NCI-H82 treated with DMSO at 0.1 percent for 48 hours (cell line): ENCODE data around the gene LRRFIP1.
"Not testable (repeated sequence)": the region's sequence is repeated elsewhere in the genome, so short reads cannot be mapped to it uniquely, and the experiment has no call there.

Experiments
- DNase-seq: peaks from one replicate; lab custom pipeline; 2025; ENCODE audit not compliant: unreplicated experiment; lab: John Stamatoyannopoulos, UW

Gene LRRFIP1, protein sequence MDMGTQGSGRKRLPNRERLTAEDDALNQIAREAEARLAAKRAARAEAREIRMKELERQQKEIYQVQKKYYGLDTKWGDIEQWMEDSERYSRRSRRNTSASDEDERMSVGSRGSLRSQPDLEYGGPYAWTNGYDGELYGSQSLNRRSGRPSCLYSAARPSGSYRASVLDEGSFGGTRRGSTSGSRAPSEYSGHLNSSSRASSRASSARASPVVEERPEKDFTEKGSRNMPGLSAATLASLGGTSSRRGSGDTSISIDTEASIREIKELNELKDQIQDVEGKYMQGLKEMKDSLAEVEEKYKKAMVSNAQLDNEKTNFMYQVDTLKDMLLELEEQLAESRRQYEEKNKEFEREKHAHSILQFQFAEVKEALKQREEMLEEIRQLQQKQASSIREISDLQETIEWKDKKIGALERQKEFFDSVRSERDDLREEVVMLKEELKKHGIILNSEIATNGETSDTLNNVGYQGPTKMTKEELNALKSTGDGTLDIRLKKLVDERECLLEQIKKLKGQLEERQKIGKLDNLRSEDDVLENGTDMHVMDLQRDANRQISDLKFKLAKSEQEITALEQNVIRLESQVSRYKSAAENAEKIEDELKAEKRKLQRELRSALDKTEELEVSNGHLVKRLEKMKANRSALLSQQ

DNA sequence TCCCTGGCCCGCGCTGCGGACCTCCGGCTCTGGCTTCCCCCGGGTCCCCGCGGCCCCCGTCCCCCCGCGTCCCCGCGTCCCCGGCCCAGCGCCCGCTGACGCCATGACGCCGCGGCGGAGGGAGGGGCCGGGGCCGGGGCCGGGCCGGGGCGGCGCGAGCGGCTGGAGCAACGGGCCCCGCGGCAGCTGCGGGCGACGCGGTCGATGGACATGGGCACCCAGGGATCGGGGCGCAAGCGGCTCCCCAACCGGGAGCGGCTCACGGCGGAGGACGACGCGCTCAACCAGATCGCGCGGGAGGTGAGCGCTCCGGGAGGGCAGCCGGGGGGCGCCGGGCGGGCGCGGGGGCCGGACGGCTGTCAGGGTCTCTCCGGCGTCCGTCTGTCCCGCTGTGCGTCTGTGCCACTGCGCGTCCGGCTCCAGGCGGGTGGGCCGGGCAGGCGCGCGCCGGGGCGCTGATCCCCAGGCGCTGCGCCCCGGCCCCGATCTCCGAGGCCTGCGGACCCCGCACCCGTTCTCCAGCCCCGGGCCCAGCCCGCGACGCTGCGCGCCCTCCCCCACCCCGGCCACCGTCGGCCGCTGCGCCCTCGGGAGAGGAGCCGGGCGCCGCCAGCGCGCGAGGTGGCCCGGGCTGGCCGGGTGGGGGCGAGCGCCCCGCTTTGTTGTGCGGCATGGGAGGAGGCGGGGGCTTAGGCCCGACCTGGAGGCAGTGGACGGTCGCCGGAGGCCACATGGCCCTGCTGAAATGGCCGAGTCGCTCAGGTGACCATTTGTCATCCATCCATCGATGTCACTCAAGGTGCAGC, at the start of gene LRRFIP1:
Gene LRRFIP1, plus strand, starts transcription at position 147 of the 806 bp plus-strand sequence. Its CDS starts 58 bp downstream, at position 205.
- no peak for DNase-seq

DNA sequence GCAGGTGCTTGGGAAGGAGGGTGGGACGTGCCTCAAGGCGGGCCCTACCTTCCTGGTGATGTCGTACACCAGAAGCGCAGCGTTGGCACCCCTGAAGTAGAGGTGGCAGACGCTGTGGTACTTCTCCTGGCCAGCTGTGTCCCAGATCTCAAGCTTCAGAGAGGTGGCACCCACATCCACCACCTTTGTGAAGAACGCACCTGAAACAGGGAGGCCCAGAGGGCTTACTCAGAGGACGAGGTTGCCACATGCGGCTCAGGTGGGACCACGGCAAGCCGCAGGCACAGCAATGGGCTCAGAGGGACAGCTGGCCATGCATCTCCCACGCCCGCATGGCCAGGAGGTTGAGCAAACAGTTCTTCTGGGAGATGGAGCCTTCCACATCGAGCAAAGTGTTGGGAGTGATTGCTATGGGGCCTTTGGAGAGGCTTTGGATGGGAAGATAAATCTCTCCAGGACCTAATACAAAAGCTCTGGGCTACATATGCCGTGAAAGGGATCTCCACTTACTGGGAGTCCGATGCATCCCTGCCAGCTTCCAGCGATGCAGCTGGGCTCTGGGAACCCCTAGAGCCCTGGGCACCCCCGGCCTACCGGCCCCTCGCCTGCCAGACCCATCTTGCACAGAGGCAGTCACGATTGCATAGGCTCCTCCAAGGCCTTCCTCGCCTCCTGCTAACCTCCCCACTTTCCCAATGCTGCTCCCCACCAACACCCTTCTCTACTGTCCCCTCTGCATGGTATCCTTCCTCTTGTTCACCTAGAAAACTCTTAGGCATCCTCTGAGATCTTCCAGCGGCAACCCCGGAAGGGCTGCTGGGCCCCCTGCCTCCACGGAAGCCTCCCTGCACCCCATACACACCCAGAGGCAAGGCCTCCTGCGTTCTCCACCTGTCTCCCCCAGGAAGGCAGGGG, 49.2 kb upstream of the LRRFIP1 start:
- no peak for DNase-seq

DNA sequence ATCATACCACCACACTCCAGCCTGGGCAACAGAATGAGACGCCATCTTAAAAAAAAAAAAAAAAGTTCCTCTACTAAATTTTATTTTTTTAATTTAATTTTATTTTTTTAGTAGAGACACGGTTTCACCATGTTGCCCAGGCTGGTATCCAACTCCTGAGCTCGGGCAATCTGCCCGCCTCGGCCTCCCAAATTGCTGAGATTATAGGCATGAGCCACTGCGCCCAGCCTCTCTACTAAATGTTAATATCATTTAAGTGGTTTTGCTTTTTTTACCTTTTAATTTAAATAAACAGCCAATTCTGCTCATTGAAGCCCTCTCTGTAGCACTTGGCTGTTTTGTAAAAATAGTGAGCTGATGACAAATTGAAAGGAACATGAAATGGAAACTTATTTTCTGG, 46.1 kb upstream of the LRRFIP1 start:
- DNase-seq: no peak

DNA sequence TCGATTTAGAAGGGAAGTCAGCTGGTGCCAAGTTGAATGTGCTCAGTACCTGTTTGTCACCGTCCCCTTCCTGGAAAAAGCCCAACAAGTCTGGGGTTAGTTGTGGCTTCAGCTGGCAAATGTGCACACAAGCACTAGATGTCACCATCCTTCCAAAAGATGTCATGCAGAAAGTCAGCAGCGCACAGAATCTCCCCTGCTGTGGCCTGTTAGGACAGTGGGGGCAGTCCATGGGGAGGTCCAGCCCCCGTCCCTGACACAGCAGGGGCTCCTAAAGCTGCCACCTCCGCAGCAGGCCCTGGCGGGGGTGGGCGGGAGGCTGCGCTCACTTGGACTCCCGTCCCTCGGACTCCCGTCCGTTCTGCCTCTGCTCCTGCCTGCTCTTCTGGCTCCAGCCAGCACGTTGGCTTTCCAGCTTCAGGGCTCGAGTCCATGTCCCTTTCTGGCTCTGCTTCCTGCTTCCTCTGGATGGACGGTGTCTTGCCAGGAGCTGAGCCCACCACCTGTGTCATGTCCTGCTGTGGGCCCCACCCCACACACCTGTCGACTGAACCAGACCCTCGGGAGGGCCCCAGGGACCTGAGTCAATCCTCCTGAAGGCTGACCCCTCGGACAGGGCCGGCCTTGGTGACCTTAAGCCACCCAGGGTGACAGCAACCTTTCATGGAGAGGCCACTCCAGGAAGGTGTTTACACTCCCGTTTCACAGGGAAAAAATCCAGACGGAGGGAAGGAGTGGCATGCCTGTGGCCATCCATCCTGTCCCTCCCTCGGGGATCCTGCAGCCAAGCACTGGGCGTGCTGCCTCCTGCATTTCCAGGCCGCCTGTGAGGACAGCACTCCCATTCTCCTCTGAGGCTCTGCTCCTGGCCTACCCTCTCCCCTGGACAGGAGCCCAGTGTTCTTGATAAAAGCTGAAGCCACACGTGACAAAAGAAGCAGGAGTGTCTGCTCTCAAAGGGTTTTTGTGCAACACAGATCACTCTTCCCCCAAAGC, 45.3 kb upstream of the LRRFIP1 start:
- DNase-seq: peak; percentile 27

DNA sequence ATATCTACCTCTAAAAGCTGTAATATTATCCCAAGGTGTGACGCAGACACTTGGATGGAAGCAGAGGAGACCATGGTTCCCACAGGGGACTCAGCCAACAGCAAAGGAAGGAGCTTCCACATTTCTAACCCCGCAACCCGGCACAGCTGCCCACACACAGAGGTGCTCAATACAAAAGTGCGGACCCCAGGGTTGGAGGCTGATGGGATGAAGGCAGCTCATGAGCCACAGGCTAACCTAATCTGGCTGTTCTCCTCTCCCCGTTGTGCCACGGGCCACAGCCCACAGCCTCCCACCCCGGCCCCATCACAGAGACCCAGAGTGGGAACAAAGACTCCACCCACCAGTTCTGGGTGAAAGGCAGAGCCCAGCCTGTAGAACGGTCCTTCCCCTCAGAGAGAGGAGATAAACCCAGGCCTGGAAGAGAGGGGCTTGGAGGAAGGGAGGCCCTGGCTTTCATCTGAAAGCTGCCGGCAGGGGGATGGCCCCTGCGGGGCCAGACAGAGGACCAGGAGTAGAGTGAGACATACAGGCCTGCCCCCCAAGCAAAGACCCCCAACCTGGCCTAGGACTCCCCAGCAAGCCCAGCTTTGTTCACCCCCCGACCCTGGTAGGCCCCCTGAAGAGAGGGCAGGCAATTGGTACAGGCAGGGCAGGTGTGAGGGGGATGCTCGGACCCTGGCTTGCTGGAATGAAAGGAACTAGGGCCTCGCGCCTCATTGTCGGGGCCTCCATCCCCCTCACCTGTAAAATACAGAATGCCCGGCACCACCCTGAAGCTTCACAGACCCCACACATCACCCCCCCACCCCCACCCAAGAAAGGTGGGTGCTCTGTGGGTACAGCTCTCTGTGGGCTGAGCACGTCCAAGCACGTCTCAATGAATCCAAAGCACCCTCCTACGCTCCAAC, 43.7 kb upstream of the LRRFIP1 start:
- DNase-seq: no peak

DNA sequence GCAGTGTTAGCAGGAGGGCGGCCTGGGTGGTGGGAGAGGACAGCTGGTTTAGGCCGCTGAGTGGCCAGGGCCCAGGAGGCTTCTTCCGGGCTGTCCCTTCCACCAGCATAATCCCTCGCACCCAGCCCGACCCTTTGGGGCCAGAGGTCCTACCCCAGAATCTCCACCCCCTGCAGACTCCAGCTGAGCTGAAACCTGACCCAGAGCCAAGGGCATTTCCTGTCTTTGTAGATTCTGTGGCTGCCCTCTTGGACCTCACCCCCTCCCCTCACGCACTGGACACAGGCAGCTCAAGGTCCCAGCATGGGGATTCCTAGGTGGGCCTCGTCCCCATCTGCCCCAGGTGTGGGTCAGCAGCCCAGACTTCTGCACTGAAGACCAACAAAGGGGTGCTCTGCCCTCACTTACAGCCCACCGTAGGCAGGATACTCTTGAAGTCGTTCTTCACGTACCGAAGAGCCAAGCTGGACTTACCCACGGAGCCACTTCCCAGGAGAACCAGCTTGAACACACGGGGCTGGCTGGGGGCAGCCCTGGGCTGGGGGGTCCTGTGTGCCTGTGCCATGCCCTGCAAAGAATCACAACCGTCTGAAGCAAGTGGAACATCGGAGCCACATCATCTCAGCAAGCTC, 41.7 kb upstream of the LRRFIP1 start:
- no peak for DNase-seq

DNA sequence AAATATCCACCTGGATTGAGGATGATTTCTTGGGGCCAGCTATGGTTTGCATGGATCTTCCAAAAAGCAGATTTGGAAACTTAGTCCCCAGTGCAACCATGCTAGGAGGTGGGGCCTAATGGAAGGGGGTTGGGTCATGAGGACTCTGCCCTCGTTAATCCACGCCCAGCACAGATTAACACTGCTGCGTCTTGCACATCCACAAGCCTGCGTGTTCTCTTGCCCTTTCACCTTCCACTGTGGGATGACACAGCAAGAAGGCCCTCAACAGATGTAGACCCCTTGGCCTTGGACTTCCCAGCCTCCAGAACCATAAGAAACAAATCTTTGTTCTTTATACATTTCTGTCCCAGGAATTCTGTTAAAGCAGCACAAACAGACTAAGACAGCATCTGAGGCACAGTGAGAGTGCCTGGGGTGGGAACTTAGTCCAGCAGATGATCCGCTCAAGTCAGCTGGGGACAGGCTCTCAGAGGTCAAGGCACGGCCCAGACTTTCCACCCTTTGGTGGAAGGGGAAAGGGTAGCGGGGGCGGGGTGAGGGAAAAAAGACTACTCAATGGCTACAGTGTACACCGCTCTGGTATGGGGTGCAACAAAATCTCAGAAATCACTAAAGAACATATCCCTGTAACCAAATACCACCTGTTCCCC, 39.2 kb upstream of the LRRFIP1 start:
- no peak for DNase-seq

DNA sequence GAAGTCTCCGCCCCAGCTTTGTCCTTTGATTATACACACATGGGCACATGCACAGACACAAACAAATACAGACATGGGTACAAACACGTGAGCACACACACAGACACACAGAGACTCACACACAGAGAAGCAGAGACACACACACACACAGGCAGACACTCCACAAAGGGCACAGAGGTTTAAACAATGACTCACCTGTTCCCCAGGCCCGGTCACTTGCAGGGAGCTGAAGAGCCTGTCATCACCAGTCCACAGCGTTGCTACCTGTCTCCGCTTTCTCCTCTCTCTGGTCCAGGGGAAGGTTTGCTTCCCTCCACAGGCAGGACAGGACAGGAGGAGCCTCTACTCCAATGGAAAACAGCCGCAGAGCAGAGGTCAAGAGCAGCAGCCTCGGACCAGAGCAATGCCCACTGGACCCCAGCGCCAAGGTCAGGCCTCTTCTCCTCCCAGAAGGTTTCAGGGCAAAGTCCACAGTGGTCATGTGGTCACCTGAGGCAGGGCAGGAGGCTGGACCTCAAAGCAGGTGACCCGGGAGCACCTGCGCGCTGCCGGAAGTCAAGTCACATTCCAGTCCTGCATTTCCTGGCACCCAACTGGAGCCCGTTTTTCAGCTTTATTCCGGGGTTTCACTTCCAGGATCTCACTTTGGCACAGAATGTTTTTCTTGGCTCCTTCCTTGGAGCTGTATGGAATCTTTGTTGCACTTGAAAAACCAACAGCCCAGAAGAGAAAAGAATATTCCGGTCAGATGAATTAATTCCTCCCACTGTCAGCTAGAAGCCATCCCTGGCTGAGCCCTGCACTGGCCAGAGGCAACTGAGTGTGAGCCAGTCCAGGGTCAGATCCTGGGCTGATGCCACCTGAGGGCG, 36.9 kb upstream of the LRRFIP1 start, which contains the start of gene RAB17:
Gene RAB17, minus strand, starts transcription at position 463 of the 869 bp plus-strand sequence. CDS start 4,580 bp downstream, outside the sequence.
- no peak for DNase-seq

DNA sequence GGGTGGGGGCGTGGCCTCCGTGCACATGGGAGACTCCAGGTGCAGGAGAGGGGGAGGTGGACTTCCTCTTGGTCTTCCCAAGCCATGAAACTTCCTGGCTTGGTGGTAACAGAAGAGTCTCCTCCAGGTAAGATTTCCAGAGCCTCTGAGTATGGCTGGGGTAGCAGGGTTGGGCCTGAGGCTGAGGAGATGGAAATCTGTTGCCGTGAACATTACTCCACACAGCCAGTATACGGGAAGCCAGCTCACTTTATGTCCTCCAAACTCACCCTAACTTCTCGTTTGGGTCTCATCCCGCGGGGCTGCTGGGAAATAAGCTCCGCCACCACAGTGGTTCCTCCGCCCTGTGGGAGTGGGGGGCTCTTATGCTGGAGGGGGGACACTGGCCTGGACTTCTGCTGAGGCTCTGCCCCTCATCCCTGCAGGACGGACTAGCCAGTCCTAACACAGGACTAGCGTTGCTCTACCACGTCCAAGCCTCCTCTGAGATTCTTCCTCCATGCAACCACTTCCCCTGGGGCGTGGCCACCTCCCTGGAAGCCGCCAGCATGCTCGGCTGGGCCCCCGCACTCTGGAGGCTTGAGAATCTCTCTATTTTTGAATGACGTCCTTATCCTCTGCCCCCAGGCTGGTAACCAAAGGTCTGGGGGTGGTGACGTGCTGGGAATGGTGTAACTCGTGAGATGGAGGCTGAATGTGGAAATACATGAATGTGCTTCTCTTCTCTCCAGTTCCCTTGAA, 36.1 kb upstream of the LRRFIP1 start:
- no peak for DNase-seq

DNA sequence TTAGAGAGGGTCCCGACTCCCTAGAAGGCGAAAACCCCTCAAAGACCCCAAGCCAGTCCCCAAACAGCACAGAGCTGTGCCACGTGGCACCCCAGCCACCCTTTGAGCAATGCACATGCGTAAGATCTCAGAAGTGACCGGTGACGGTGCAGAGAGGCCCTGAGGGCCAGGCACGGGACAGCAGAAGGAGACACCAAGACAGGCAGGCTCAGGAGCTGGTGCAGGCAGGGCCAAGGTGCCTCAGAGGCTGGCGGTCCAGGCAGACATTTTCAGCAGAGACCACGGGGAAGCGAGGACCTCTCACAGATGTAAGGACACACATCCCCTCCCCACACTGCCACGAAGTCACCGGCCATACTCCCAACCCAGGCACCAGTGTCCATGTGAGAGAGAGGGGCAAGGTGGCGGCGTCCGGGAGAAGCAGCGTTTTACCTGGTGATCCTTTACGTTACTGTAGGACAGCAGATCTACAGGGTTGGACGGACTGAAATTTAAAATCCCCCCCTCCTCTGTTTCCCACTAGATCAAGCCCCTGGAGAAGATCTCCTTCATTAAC, 34.9 kb upstream of the LRRFIP1 start:
- no peak for DNase-seq

DNA sequence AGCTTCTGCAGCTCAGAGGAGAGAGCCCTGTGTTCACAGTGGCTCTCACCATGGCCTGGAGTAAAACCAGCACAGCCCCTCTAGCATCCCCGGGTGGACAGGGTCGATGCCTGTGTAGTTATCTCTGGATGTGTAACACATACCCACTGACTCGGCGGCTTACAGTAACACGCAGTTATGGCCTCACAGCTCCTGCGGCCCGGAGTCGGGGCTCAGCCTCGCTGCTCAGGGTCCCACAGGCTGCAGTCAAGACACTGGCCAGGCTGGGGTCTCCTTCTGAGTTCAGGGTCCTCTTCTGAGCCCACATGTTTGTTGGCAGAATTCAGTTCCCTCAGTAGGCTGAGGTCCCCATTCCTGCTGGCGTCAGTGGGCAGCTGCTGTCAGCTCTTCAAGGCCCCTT, 34.4 kb upstream of the LRRFIP1 start:
- no peak for DNase-seq

DNA sequence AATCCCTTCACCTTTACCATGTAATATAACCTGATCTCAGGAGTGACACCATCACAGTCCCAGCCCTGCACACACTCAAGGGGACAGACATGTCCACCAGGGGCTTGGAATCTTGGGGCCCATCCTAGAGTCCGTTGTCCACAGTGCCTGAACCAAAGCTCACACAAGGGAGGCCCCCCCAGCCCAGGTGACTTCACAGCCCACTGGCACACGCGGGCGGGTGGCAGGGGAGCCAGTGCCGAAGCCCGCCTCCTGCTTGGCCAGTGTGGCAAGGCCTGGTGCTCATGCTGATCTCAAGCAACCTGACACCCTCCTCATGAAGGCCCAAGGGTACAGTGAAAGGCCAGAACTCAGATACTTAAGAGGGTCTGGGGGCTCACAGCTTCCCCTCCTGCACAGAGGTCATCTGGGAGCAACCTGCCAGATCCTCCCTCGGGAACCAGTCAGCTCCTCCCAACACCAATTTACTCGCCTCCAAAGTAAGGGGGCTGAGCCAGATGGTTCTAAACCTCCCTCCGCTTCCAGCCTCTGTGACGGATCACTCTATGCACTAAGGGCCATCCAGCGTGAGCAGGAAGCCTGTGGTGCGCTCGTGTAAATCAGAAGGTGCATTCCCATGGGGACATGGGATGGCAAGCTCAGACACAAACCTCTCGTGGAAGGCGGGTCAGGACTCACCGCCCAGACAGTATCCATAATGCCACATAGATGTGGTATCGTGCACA, 33.6 kb upstream of the LRRFIP1 start:
- DNase-seq: peak; percentile 57

DNA sequence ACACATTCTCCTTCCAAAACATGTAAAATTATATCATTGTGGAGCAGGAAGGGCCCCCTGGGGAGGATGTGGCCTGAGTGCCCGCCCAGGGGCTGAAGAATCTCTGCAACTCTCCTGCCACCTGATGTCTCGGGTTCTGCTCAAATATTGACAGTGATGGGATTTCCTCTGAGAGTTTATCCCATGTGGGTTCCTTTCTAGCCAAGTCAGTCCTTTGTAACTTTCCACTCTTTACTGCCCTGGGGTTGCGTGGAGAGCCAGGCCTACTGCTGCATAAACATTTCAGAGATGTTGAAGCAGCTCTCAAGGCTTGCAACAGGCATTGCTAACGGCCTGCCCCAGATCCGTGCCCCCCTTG, 32.9 kb upstream of the LRRFIP1 start:
- no peak for DNase-seq

DNA sequence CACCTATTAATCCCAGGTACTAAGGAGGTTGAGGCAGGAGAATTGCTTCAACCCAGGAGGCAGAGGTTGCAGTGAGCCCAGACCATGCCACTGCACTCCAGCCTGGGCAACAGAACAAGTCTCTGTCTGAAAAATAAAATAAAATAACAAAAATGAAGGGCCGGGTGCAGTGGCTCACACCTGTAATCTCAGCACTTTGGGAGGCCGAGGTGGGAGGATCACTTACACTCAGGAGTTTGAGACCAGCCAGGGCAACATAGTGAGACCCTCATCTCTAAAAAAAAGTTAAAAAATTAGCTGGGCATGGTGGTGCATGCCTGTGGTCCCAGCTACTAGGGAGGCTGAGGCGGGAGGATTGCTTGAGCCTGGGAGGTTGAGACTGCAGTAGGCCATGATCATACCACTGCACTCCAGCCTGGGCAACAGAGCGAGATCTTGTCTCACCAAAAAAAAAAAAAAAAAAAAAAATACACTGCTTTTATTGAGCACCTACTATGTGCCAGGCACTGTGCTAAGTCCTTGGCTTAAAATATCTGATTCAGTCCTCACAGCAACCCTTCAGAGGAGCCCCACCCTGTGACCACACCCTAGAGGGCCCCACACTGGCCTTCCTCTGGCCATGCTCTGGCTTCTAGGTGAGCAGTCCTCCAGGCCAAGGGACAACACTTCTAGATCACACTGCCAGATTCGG, 31.4 kb upstream of the LRRFIP1 start:
- DNase-seq: not testable (repeated sequence)
